ENCODE data around the gene FLVCR2.

The FLVCR2 gene

GRCh38 chr14:75578102-75578785, at the start of gene FLVCR2:
TSS of gene FLVCR2 (plus strand) at chr14:75578620. CDS start at chr14:75578973, 353 bp downstream.
- peak; percentile 80 for DNase-seq (ENCODE audit: low spot score)

- DNase-seq (ENCODE audit: low spot score), result no peak
These were observed 47.2 kb upstream of the FLVCR2 start for GRCh38 chr14:75531256-75531655.

- DNase-seq (ENCODE audit: low spot score), result no peak
These were observed 46.6 kb upstream of the FLVCR2 start for GRCh38 chr14:75531660-75532317.

DNA sequence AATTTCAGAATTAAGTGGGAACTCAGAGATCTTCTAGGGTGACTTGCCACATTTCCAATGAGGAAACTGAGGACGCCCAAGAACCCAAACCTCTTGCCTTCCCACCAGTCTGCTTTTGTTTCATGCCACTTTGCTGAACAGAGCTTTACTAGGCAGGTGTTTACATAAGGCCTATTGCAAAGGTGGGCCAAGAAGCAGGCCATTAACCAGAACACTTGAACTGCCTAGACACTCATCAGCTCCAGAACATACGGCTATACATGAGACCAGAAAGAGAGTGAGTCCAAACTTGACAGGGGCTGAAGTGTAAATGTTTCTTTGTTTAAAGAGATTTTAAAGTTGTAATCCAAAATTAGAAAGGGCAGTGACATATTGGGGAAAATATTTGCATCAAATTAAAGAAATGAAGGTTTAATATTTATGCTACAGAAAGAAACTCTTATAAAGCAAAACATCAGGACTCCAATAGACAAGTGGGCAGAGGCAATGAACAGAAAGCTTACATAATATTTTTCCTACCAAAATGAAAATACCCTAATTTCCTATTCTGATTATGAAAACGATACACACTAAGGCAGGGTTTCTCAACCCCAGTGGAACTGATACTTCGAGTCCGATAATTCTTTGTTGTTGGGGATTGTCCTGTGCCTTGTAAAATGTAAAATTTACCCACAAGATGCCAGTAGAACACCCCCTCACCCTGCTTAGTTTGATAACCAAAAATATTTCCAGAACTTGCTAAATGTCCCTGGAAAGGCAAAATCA, 44.4 kb upstream of the FLVCR2 start:
- DNase-seq (ENCODE audit: low spot score), result no peak

DNA sequence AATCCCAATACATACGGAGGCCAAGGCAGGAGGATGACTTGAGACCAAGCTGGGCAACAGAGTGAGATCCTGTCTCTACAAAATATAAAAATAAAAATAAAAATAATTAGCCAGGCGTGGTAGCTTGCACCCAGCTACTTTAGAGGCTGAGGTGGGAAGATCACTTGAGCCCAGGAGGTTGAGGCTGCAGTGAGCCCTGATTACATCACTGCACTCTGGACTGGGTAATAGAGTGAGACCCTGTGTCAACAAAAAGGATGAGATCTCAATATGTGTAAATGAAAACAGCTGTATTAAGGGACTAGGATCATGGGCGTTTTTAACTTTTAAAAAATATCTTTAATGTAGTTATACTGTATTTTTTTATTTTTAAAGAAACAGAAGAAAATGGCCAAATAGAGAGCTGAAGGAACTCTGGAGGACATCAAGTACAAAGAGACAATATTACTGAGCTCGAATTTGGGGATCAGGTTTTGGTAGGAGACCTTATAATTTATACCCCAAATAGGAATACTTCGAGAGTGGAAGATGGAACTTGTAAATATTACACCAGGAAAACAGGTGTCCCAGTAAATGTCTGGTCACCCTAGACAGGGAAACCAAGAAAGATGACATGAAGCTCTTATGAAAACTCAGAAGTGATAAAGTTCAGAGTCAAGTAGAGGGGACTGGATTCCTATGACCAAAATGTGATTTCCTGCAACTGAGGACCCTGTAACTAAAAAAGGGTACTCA, 43.1 kb upstream of the FLVCR2 start:
- DNase-seq (ENCODE audit: low spot score), result no peak

DNA sequence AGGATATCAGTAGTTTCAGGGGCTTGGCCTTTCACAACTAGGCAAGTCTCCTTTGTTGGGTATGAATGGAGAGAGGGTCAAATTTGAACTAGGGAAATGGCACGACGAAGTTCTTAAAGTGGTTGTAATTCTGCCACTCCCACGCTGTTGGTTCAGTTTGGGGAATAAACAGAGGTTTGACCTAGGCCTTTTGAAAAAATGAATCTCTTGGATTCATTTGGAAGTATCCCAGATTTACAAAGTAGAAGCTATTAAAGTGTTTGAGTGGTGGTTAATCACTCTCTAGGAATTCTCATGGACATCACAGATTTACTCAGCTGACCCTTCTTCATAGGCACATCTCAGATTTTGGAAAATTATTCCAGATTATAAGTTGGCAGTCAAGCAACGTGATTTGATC, 41.3 kb upstream of the FLVCR2 start:
- DNase-seq (ENCODE audit: low spot score), result no peak

- DNase-seq (ENCODE audit: low spot score), result no peak
These were observed 39.3 kb upstream of the FLVCR2 start for GRCh38 chr14:75539162-75539560.

- DNase-seq (ENCODE audit: low spot score), result no peak
These were observed 38.6 kb upstream of the FLVCR2 start for GRCh38 chr14:75539561-75540478.

- DNase-seq (ENCODE audit: low spot score), result no peak
These were observed 38.0 kb upstream of the FLVCR2 start for GRCh38 chr14:75540479-75540851.

DNA sequence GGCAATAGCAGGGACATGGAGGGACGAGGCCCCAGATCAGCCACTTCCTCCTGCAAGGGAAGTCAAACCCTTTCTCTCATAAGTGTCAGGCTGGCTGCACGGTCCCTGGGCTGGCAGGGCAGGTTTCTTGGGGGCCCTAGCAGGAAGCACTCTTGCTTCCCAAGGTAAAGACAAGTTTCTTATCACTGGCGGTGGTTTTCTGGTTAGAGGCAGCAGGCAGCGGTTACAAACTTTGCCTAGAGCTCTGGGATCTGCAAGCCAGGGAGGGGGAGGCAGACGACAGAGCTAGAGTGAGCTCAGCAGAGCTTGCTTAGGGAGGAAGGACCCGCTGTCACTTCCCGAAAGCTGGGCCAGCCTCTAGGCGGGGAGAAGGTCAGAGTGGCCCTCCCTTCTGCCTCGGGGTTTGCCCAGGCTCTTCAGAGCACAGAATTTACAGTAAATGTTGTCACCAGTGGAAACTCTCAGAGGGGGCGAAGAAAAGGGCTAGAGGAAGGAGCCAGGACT, 35.8 kb upstream of the FLVCR2 start:
- DNase-seq (ENCODE audit: low spot score), result peak; percentile 64

GRCh38 chr14:75543253-75543652, 35.2 kb upstream of the FLVCR2 start:
- DNase-seq (ENCODE audit: low spot score), result no peak

GRCh38 chr14:75543786-75544185, 34.6 kb upstream of the FLVCR2 start:
- no peak for DNase-seq (ENCODE audit: low spot score)

DNA sequence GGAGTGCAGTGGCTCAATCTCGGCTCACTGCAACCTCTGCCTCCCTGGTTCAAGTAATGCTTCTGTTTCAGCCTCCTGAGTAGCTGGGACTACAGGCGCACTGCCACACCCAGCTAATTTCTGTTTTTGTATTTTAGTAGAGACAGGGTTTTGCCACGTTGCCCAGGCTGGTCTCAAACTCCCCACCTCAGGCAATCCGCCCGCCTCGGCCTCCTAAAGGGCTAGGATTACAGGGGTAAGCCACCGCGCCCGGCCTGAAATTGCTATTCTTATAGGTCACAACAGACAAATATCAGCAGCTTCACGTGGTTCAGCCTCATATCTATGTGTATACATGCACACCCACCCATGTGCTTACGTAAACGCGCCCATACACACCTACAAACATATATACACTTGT, 32.5 kb upstream of the FLVCR2 start:
- no peak for DNase-seq (ENCODE audit: low spot score)

GRCh38 chr14:75547552-75548250, 30.7 kb upstream of the FLVCR2 start:
- no peak for DNase-seq (ENCODE audit: low spot score)

- no peak for DNase-seq (ENCODE audit: low spot score)
These were observed 29.9 kb upstream of the FLVCR2 start for GRCh38 chr14:75548544-75548943.

GRCh38 chr14:75549169-75549568, 29.3 kb upstream of the FLVCR2 start:
- no peak for DNase-seq (ENCODE audit: low spot score)

DNA sequence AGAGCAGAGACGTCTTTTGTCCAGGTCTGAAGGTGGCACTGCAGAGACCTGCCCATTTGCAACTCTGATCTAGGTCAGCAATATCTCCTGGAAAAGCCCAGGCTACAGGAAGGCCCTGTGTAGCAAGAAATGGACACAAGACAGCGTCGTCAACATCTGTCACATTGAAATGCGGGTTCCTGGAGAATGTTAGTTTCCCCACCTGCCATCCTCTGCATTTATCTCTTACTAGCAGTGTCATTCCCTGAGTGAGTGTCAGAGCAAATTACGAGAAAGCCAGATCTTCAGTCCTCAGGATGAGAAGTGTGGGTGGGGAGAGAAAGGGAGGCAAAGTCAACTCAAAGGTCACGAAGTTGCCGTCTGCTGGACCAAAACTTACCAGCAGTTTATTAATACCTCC, 27.4 kb upstream of the FLVCR2 start:
- DNase-seq (ENCODE audit: low spot score), result no peak

DNA sequence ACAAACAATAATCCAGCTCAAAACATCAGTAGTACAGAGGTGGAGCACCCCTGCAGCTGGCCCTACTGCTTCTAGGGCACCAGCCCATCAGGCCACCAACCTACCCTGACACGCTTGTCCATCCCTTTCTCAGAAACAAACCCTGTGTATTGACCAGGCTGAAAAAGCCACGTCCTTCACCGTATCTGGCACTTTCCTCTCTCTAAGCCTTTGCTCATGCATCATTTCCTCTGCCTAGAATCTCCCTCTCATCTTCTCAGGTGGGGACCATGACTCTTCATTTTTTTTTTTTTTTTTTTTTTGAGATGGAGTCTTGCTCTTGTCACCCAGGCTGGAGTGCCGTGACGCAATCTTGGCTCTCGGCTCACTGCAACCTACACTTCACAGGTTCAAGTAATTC, 25.3 kb upstream of the FLVCR2 start:
- DNase-seq (ENCODE audit: low spot score), result no peak

DNA sequence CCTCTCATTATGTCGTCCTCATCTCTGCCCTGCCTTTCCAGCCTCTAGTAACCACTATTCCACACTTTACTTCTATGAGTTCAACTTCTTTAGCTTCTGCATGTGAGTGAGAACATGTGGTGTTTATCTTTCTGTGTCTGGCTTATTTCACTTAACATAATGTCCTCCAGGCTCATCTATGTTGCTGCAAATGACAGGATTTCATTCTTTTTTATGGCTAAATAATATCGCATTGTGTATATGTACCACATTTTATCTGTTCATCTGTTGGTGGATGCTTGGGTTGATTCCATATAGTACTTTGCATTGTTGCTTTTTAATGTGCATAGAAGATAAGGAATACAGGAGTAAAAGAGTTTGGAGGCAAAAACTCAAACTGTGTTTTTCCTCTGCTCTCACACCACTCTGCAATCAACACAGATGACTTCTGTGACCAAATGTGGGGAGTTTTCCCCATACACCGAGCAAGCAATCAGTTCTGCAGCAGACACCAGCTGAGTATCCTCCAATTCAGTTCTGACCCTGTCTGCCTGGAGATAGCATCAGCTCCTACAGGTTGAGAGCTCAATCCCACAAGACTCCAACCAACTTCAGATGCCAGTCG, 24.6 kb upstream of the FLVCR2 start:
- no peak for DNase-seq (ENCODE audit: low spot score)

DNA sequence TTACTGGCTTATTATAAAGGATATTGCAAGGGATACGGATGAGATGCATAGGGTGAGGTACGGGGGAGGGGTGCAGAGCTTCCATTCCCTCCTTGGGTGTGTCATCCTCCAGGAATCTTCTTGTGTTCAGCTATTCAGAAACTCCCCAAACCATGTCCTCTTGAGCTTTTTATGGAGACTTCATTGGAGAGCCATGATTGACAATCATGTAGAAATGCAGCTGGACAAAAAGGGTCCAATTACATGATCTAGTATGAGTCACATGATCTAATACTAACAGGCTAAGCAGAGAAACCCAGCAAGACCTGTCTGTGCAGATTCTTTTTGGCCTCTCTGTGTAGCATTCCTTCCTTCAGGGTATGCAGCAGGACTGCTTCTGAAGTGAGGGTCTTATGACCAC, 23.9 kb upstream of the FLVCR2 start:
- DNase-seq (ENCODE audit: low spot score), result no peak
